IPS DF 6.9 (cell line): ENCODE measurements around the gene MED22.
"Not testable (repeated sequence)": the region's sequence is repeated elsewhere in the genome, so short reads cannot be mapped to it uniquely, and the experiment has no call there.

Experiments
- DNase-seq: peaks from one replicate; pipeline ENCODE4 v3.0.0-alpha.2; 2013; ENCODE audit warnings: low read depth, low spot score
- H3K27ac ChIP-seq: one replicate; pipeline ENCODE4 v1.5.1; 2013; ENCODE audit warnings: low read length, control low read depth
- H3K27me3 ChIP-seq: 2 replicates; pipeline ENCODE4 v1.6.1; 2013; ENCODE audit warnings: mild to moderate bottlenecking, low read length; ENCODE audit not compliant: control insufficient read depth, insufficient read depth
- H3K36me3 ChIP-seq: 2 replicates; pipeline ENCODE4 v1.6.1; 2013; ENCODE audit warnings: low read length; ENCODE audit not compliant: control insufficient read depth, insufficient read depth
- H3K4me1 ChIP-seq: 2 replicates; pipeline ENCODE4 v1.6.1; 2013; ENCODE audit warnings: low read length; ENCODE audit not compliant: control insufficient read depth, insufficient read depth
- H3K4me3 ChIP-seq: 2 replicates; pipeline ENCODE4 v1.5.1; 2013; ENCODE audit warnings: mild to moderate bottlenecking, low read length
- H3K9me3 ChIP-seq: 2 replicates; pipeline ENCODE4 v1.6.1; 2013; ENCODE audit warnings: low read length, inconsistent platforms; ENCODE audit not compliant: control insufficient read depth, insufficient read depth
- WGBS: extraction: QIAGEN DNeasy Blood & Tissue Kit; methylation state at CpG from one replicate; pipeline ENCODE4 v1.1.7; 2013; ENCODE audit warnings: mixed read lengths, missing lambda C conversion rate; ENCODE audit not compliant: insufficient read length, insufficient coverage; 5-methylcytosine and 5-hydroxymethylcytosine counted together

Gene MED22

GRCh38 chr9:133377280-133377679 lies 29.3 kb upstream of the MED22 start:
- H3K36me3 ChIP-seq, H3K4me3 ChIP-seq, H3K9me3 ChIP-seq, H3K4me1 ChIP-seq, H3K27ac ChIP-seq, H3K27me3 ChIP-seq, DNase-seq: not testable (repeated sequence)
- no CpG with 5 or more reads among the region's 14 CpGs for WGBS

GRCh38 chr9:133375724-133376654 lies 28.1 kb upstream of the MED22 start, which contains the start of the genes STKLD1 and SURF4:
Gene STKLD1, plus strand, starts transcription at chr9:133376366. Its CDS starts 108 bp downstream, at chr9:133376474.
Gene SURF4, minus strand, starts transcription at chr9:133376060. Its CDS starts 91 bp downstream, at chr9:133375969.
- Histone ChIP-seq H3K4me1 (no peaks in the 10 kb centered on the region), H3K27me3 (no peaks in the 10 kb centered on the region), H3K9me3 (no peaks in the 10 kb centered on the region; the same call in 1 of the 2 replicates), H3K27ac (no peak within 1 kb of the TSS), H3K4me3 (peak within 1 kb of the TSS; percentile 76), H3K36me3 (peaks cover 4% of the 10 kb centered on the region; the same call in 1 of the 2 replicates)
- no CpG with 5 or more reads among the region's 120 CpGs for WGBS
- DNase-seq: peak; percentile 73

DNA sequence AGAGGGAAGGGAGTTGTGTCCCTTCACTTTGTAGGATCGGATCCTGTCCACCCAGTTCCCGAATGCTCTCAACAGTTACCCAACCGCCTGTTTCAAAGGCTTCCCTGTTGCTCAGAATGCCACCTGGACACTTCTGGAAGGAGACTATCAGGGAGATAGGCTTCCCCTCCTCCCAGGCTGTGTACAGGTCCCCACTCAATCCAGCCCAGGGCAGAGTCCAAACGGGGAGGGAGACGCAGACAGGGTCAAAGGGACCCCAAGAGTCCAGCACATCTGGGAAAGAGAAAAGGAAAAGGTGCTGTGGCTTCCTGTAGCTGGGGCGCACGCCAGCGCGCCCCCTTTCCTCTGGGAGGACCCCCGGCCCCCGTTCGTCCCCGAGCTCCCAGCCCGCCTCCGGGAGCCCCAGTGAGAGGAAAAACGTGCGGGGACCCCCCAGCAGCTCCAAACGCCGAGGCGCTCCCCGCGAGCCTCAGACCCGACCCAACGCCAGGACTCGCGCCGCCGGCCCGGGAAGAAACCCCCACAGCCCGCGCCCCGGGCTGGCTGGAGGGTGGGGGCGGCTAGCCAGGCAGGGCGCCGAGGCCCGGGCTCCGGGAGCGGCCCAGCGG lies 27.3 kb upstream of the MED22 start:
- WGBS: no CpG with 5 or more reads among the region's 39 CpGs
- Histone ChIP-seq H3K27me3 (no peaks in the 10 kb centered on the region), H3K9me3 (no peaks in the 10 kb centered on the region; the same call in 1 of the 2 replicates), H3K4me1 (no peaks in the 10 kb centered on the region), H3K4me3 (peak overlapping the region; percentile 76), H3K36me3 (peaks cover 4% of the 10 kb centered on the region; the same call in 1 of the 2 replicates), H3K27ac (no peak overlapping the region)
- no peak for DNase-seq

GRCh38 chr9:133374612-133375115 lies 26.7 kb upstream of the MED22 start:
- H3K4me3 ChIP-seq: peak overlapping the region; percentile 76; the same call in 1 of the 2 replicates
- WGBS: no CpG with 5 or more reads among the region's 12 CpGs
- H3K9me3 ChIP-seq: no peaks in the 10 kb centered on the region; the same call in 1 of the 2 replicates
- DNase-seq: no peak
- H3K4me1 ChIP-seq: no peaks in the 10 kb centered on the region
- no peaks in the 10 kb centered on the region for H3K27me3 ChIP-seq
- peaks cover 4% of the 10 kb centered on the region; the same call in 1 of the 2 replicates for H3K36me3 ChIP-seq
- H3K27ac ChIP-seq: no peak overlapping the region

DNA sequence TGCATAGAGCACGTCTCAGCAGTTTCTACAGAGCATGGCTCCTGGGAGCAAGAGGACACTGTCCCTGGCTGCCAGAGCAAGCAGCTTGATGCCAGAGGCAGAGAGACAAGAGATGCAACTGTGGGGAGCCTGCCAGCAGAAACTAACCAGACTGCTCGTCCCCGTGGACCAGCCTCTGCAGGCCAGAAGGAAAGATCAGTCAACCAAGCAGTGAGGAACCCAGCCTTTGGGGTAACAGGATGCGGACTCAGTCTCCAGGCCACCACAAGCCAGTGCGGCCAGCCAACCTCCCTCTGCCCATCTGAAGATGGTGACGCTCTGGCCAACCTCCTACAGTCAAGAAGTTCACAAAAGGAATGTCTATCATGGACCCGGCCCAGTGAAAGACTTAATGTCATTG lies 24.2 kb upstream of the MED22 start:
- H3K9me3 ChIP-seq: no peaks in the 10 kb centered on the region
- H3K36me3 ChIP-seq: peaks cover 12% of the 10 kb centered on the region
- H3K4me1 ChIP-seq: no peaks in the 10 kb centered on the region
- DNase-seq: no peak
- no peak overlapping the region for H3K4me3 ChIP-seq
- no peak overlapping the region for H3K27ac ChIP-seq
- no CpG with 5 or more reads among the region's 7 CpGs for WGBS
- no peaks in the 10 kb centered on the region for H3K27me3 ChIP-seq

DNA sequence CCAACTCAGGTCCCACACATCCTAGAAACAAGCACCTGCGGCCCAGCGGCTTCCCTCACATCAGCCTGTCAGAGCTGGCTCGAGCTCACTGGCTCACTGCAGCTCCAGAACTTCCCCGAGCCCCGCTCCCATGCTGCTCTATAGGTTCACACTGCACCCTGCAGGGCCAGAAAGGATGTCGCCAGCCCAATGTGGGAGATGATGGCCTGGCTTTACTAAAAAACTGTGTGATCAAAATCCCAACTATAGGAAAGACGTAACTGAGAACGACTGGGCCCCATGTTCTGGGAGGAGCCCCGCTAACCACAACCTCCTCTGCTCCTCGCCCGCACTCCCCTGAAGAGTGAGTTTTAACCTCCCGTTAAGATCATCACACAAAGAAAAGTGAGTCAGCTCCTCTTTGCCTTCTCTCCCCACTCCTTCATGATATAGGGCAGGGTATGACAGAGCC lies 23.4 kb upstream of the MED22 start:
- no peaks in the 10 kb centered on the region for H3K4me1 ChIP-seq
- peaks cover 17% of the 10 kb centered on the region for H3K36me3 ChIP-seq
- H3K4me3 ChIP-seq: no peak overlapping the region
- H3K27ac ChIP-seq: no peak overlapping the region
- no peaks in the 10 kb centered on the region for H3K27me3 ChIP-seq
- no peak for DNase-seq
- H3K9me3 ChIP-seq: no peaks in the 10 kb centered on the region
- WGBS: no CpG with 5 or more reads among the region's 12 CpGs

- no peak for DNase-seq
- no CpG with 5 or more reads among the region's 9 CpGs for WGBS
- no peaks in the 10 kb centered on the region for H3K4me1 ChIP-seq
- no peaks in the 10 kb centered on the region for H3K9me3 ChIP-seq
- H3K4me3 ChIP-seq: no peak overlapping the region
- H3K27ac ChIP-seq: no peak overlapping the region
- no peaks in the 10 kb centered on the region for H3K27me3 ChIP-seq
- H3K36me3 ChIP-seq: peaks cover 23% of the 10 kb centered on the region
Measured at GRCh38 chr9:133370685-133371084, 22.8 kb upstream of the MED22 start.

GRCh38 chr9:133369933-133370332 lies 22.0 kb upstream of the MED22 start:
- H3K4me3 ChIP-seq: no peak overlapping the region
- no CpG with 5 or more reads among the region's 7 CpGs for WGBS
- no peak overlapping the region for H3K27ac ChIP-seq
- no peaks in the 10 kb centered on the region for H3K9me3 ChIP-seq
- no peaks in the 10 kb centered on the region for H3K4me1 ChIP-seq
- H3K36me3 ChIP-seq: peaks cover 24% of the 10 kb centered on the region
- DNase-seq: no peak
- H3K27me3 ChIP-seq: no peaks in the 10 kb centered on the region

GRCh38 chr9:133369422-133369821 lies 21.5 kb upstream of the MED22 start:
- no peak overlapping the region for H3K27ac ChIP-seq
- no peaks in the 10 kb centered on the region for H3K9me3 ChIP-seq
- no peaks in the 10 kb centered on the region for H3K27me3 ChIP-seq
- no CpG with 5 or more reads among the region's 6 CpGs for WGBS
- no peak overlapping the region for H3K4me3 ChIP-seq
- H3K36me3 ChIP-seq: peaks cover 27% of the 10 kb centered on the region
- H3K4me1 ChIP-seq: no peaks in the 10 kb centered on the region
- DNase-seq: no peak

DNA sequence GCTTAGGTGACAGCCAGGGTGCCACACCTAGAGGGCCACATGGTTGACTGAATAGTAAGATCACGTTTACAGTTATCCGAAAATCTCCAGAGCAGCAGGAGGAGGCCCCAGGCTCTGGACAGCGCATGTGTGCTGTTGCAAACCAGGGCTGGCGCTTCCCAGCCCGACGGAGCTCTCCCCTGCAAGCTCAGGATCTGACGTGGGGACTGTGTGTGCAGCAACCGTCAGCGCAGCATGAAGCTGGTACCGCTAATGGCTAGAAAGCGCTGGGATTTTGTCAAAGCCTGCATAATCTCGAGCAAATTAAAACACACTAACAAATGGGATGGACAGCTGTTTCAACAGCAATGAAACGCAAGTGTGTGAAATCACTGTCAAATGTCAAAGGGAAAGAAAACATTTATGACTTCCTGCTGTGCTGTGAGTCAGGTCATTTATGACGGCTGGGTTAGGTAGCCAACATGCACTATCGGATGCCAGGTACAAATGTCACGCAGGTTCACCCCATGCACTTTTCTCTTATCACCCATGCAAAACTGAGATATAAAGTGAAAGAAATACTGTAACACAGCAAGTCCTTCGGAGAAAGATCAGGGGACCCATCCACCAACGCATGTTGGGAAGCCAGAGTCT lies 20.4 kb upstream of the MED22 start:
- Histone ChIP-seq H3K4me3 (no peak overlapping the region), H3K36me3 (peaks cover 28% of the 10 kb centered on the region), H3K9me3 (no peaks in the 10 kb centered on the region), H3K27ac (no peak overlapping the region), H3K27me3 (no peaks in the 10 kb centered on the region), H3K4me1 (no peaks in the 10 kb centered on the region)
- WGBS: no CpG with 5 or more reads among the region's 18 CpGs
- DNase-seq: no peak
